ENCODE results near the gene KRT2. TPM values are rescaled to one million over a fixed set of nuclear protein-coding genes. Genes with fewer than 3 reads are reported as not detected.

KRT2 gene
- total and polyA plus RNA-seq, 9 of the 15 experiments (the other 6 are each of a cell fraction or from before 2014, with no cell fraction given), result 0.03 to 0.69 (median 0.07) TPM; not detected in 2

DNA sequence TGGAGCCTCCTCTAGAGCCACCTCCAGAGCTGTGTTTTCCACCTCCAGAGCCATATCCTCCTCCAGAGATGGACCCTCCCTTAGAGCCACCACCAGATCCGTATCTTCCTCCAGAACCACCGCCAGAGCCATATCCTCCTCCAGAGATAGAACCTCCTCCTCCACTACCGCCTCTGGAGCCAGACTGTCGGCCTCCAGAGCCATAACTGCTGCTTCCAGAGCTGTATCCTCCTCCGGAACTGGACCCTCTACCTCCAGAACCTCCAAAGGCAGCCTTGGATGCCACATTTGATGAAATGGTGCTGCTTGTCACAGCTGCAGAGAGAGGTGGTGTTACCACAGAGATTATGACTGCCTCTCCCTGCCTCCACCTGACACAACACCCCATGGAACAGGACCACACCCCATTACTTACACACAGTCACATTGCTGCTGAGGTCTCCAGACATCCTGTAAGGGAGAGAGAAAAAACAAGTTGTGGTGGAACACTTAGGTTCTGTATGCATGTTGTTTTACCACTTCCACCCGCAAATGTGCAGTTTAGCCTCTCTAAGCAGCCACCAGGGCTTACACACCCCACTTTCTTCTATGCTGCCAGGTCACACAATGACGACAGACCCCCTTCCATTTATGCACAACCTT is 6.8 kb downstream of the KRT2 start (continued):
- peak in 1 of 2 experiments; percentile 10; a peak in 1 of 4 replicates for TF ChIP-seq RCOR1 (IDR thresholded peaks at IDR 0.05; ENCODE audit: borderline replicate concordance in 1 of 2, low read depth in 2 of 2, low read length in 2 of 2)
- TF ChIP-seq GTF2A2 (tag; IDR thresholded peaks at IDR 0.05), result no peak
- TF ChIP-seq PPARD (CRISPR knock-in tag; IDR thresholded peaks at IDR 0.05), result no peak
- no peak for TF ChIP-seq RB1 (IDR thresholded peaks at IDR 0.05; ENCODE audit: low read depth)
- no peak for TF ChIP-seq CCNT2 (IDR thresholded peaks at IDR 0.05; ENCODE audit: borderline replicate concordance, extremely low read depth, insufficient read length, low read depth, low read length)
- TF ChIP-seq ZNF282 (CRISPR knock-in tag; IDR thresholded peaks at IDR 0.05), result no peak
- peak; percentile 99 for TF ChIP-seq ZNF12 (CRISPR knock-in tag; IDR thresholded peaks at IDR 0.05)
- no peak for TF ChIP-seq SAFB (IDR thresholded peaks at IDR 0.05; ENCODE audit: borderline replicate concordance, low read depth, low read length)
- TF ChIP-seq, protein P1, sequence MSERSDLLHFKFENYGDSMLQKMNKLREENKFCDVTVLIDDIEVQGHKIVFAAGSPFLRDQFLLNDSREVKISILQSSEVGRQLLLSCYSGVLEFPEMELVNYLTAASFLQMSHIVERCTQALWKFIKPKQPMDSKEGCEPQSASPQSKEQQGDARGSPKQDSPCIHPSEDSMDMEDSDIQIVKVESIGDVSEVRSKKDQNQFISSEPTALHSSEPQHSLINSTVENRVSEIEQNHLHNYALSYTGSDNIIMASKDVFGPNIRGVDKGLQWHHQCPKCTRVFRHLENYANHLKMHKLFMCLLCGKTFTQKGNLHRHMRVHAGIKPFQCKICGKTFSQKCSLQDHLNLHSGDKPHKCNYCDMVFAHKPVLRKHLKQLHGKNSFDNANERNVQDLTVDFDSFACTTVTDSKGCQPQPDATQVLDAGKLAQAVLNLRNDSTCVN (CRISPR knock-in tag; IDR thresholded peaks at IDR 0.05), result no peak
- TF ChIP-seq NFE2L1 (tag; IDR thresholded peaks at IDR 0.05; ENCODE audit: borderline replicate concordance, low read depth), result no peak
- no peak for TF ChIP-seq NFIC (IDR thresholded peaks at IDR 0.05)
- TF ChIP-seq, protein P2, sequence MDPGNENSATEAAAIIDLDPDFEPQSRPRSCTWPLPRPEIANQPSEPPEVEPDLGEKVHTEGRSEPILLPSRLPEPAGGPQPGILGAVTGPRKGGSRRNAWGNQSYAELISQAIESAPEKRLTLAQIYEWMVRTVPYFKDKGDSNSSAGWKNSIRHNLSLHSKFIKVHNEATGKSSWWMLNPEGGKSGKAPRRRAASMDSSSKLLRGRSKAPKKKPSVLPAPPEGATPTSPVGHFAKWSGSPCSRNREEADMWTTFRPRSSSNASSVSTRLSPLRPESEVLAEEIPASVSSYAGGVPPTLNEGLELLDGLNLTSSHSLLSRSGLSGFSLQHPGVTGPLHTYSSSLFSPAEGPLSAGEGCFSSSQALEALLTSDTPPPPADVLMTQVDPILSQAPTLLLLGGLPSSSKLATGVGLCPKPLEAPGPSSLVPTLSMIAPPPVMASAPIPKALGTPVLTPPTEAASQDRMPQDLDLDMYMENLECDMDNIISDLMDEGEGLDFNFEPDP (CRISPR knock-in tag; IDR thresholded peaks at IDR 0.05), result no peak
- TF ChIP-seq MCM3 (IDR thresholded peaks at IDR 0.05), result no peak
- no peak for TF ChIP-seq SMAD2 (IDR thresholded peaks at IDR 0.05; ENCODE audit: low read depth, low read length)
- TF ChIP-seq, protein P3, sequence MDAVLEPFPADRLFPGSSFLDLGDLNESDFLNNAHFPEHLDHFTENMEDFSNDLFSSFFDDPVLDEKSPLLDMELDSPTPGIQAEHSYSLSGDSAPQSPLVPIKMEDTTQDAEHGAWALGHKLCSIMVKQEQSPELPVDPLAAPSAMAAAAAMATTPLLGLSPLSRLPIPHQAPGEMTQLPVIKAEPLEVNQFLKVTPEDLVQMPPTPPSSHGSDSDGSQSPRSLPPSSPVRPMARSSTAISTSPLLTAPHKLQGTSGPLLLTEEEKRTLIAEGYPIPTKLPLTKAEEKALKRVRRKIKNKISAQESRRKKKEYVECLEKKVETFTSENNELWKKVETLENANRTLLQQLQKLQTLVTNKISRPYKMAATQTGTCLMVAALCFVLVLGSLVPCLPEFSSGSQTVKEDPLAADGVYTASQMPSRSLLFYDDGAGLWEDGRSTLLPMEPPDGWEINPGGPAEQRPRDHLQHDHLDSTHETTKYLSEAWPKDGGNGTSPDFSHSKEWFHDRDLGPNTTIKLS (IDR thresholded peaks at IDR 0.05; ENCODE audit: borderline replicate concordance, low read depth), result peak; percentile 72; the same call in 1 of the 2 replicates
- no peak for TF ChIP-seq NR3C1 (CRISPR knock-in tag; IDR thresholded peaks at IDR 0.05)
- no peak for TF ChIP-seq HNRNPLL (IDR thresholded peaks at IDR 0.05; ENCODE audit: low read depth, low read length, poor library complexity, severe bottlenecking)
- no peak for TF ChIP-seq PHB (CRISPR knock-in tag; IDR thresholded peaks at IDR 0.05)
- no peak for TF ChIP-seq ZNF354B (CRISPR knock-in tag; IDR thresholded peaks at IDR 0.05)
- no peak for TF ChIP-seq KLF16 (IDR thresholded peaks at IDR 0.05)
- no peak for TF ChIP-seq ZNF79 (CRISPR knock-in tag; IDR thresholded peaks at IDR 0.05; ENCODE audit: low read depth)
- no peak for TF ChIP-seq KAT8 (IDR thresholded peaks at IDR 0.05; ENCODE audit: low read depth)
- peak; percentile 100 for TF ChIP-seq YBX1 (IDR thresholded peaks at IDR 0.05)
- no peak for TF ChIP-seq POLR2H (tag; IDR thresholded peaks at IDR 0.05; ENCODE audit: low read depth)
- no peak for TF ChIP-seq GABPA (tag; conservative IDR thresholded peaks at IDR 0.05; ENCODE audit: low read depth)

All from K562 (cell line).